ENCODE results near the gene DNAJC9.
"Not testable (repeated sequence)": the region's sequence is repeated elsewhere in the genome, so short reads cannot be mapped to it uniquely, and the experiment has no call there.

Gene DNAJC9

GRCh38 chr10:73246646-73247508 is at the start of gene DNAJC9:
TSS of gene DNAJC9 (minus strand) at chr10:73247255. CDS start at chr10:73247189, 66 bp downstream.
- peak; percentile 70 to 72 for DNase-seq

GRCh38 chr10:73293461-73293860 is 46.4 kb upstream of the DNAJC9 start:
- no peak for DNase-seq

- DNase-seq = no peak
Observed at GRCh38 chr10:73289958-73290357, 42.9 kb upstream of the DNAJC9 start.

GRCh38 chr10:73287441-73287840 is 40.4 kb upstream of the DNAJC9 start:
- no peak for DNase-seq

- no peak for DNase-seq
Observed at GRCh38 chr10:73281097-73281496, 34.0 kb upstream of the DNAJC9 start.

GRCh38 chr10:73264423-73264822 is 17.4 kb upstream of the DNAJC9 start:
- no peak for DNase-seq

- DNase-seq = no peak
Observed at GRCh38 chr10:73263693-73264347, 16.8 kb upstream of the DNAJC9 start.

GRCh38 chr10:73262880-73263555 is 16.0 kb upstream of the DNAJC9 start:
- no peak for DNase-seq

GRCh38 chr10:73262105-73262730 is 15.2 kb upstream of the DNAJC9 start:
- DNase-seq = peak in 1 of 2 experiments; percentile 1

GRCh38 chr10:73261362-73261995 is 14.4 kb upstream of the DNAJC9 start:
- no peak for DNase-seq

GRCh38 chr10:73258612-73259011 is 11.6 kb upstream of the DNAJC9 start:
- not testable (repeated sequence) for DNase-seq

- DNase-seq = no peak
Observed at GRCh38 chr10:73253225-73253555, 6.1 kb upstream of the DNAJC9 start.

- DNase-seq = peak; percentile 84 to 85
Observed at GRCh38 chr10:73252445-73253224, 5.6 kb upstream of the DNAJC9 start, which contains the start of gene MRPS16. TSS of gene MRPS16 (minus strand) at chr10:73252644. CDS start at chr10:73252482, 162 bp downstream.

GRCh38 chr10:73251683-73252444 is 4.8 kb upstream of the DNAJC9 start:
- DNase-seq = no peak

- DNase-seq = no peak
Observed at GRCh38 chr10:73248259-73248724, 1.2 kb upstream of the DNAJC9 start.

GRCh38 chr10:73247509-73248258 is 629 bp upstream of the DNAJC9 start:
- no peak for DNase-seq

- DNase-seq = no peak
Observed at GRCh38 chr10:73246322-73246645, 771 bp downstream of the DNAJC9 start.

GRCh38 chr10:73244866-73245477 is 2.1 kb downstream of the DNAJC9 start:
- DNase-seq = no peak

- no peak for DNase-seq
Observed at GRCh38 chr10:73239908-73240307, 7.1 kb downstream of the DNAJC9 start.

All from SHP77 (cell line).